Activated naive CD8-positive, alpha-beta T cell (primary cell): ENCODE results near the gene ZSCAN21.

Experiments
- H3K27ac Mint-ChIP-seq: one replicate; pipeline ENCODE4 v1.8.0; 2021; ENCODE audit warnings: mixed read lengths
- H3K27me3 Mint-ChIP-seq: one replicate; pipeline ENCODE4 v1.8.0; 2021; ENCODE audit warnings: mixed read lengths
- H3K36me3 Mint-ChIP-seq: one replicate; pipeline ENCODE4 v1.8.0; 2021; ENCODE audit warnings: mixed read lengths
- H3K4me1 Mint-ChIP-seq: one replicate; pipeline ENCODE4 v1.8.0; 2021; ENCODE audit warnings: low read depth, mixed read lengths
- H3K4me3 Mint-ChIP-seq: one replicate; pipeline ENCODE4 v1.8.0; 2021; ENCODE audit warnings: mild to moderate bottlenecking, mixed read lengths
- H3K9me3 Mint-ChIP-seq: one replicate; pipeline ENCODE4 v1.8.0; 2021; ENCODE audit warnings: low read depth, mixed read lengths

The ZSCAN21 gene

DNA sequence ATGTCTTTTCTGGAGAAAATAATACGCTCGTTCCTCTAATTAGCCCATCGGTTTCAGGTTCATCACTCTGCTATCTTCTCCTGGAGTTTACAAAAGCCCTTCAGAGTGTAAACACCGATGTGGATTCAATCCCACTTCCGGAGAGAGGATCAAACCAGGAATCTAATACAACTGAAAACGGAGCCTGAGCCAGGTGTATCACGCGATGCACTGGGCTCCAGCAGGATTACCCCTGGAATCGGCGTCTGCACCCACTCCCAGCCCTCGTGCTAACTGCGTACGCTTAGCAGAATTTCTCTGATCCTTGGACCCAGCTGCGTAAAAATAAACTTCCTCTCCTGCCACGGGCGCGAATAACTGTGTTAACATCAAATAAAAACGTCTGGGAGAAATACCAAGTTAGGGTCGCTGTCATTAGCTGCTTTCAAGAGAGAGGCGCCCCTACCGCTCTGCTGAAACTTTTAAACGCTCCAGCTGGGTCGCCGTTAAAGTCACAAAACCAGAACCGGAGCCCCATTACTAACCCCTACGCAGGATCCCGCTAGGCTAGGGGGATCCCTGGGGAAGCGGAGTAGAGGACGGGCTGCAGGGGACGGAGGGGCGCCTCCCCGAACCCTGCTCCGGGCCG lies 31.4 kb downstream of the ZSCAN21 start:
- peaks cover 35% of the 10 kb centered on the region for H3K4me1 Mint-ChIP-seq
- peak overlapping the region; percentile 82 for H3K27ac Mint-ChIP-seq
- H3K27me3 Mint-ChIP-seq = no peaks in the 10 kb centered on the region
- H3K36me3 Mint-ChIP-seq = peaks cover 9% of the 10 kb centered on the region
- H3K4me3 Mint-ChIP-seq = peak overlapping the region; percentile 93
- H3K9me3 Mint-ChIP-seq = no peaks in the 10 kb centered on the region

DNA sequence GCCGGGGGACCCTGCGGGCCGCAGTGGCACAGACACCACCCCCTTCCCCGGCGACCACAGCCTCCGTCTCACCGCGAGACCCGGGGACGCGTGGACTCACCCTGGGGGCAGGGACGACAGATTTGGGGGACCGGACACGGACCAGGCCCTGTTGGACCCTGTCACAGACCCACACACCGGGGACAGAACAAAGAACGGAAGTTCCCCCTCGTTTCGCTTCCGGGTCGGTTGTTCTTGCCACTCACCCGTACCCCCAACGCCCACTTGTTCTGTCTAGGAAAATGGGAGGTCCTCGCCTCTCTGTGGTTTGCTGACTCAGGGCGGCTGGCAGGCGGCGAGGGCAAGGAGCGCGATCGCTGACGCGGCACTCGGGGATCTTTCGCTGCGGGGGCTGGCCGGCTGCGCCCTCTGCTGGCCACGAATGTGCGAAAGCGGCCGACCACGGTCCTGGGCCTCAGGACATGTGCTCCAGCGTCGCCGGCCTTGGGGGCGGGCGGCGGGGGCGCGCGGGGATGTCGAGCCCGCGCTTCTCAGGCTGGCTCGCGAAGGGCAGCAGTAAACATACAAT lies 32.0 kb downstream of the ZSCAN21 start, which contains the start of gene ZNF3:
ZNF3 (minus strand) TSS at position 189 of the 568 bp plus-strand sequence. CDS start 4,366 bp downstream, outside the sequence.
- Mint-ChIP-seq H3K36me3 (peaks cover 8% of the 10 kb centered on the region), H3K4me1 (peaks cover 35% of the 10 kb centered on the region), H3K27me3 (no peaks in the 10 kb centered on the region), H3K9me3 (no peaks in the 10 kb centered on the region), H3K27ac (peak within 1 kb of the TSS; percentile 90), H3K4me3 (peak within 1 kb of the TSS; percentile 93)

GRCh38 chr7:100082978-100083377 lies 33.4 kb downstream of the ZSCAN21 start:
- H3K4me3 Mint-ChIP-seq = peak overlapping the region; percentile 93
- peaks cover 37% of the 10 kb centered on the region for H3K4me1 Mint-ChIP-seq
- H3K27me3 Mint-ChIP-seq = no peaks in the 10 kb centered on the region
- H3K27ac Mint-ChIP-seq = peak overlapping the region; percentile 90
- H3K36me3 Mint-ChIP-seq = peaks cover 4% of the 10 kb centered on the region
- H3K9me3 Mint-ChIP-seq = no peaks in the 10 kb centered on the region

GRCh38 chr7:100085515-100085914 lies 35.9 kb downstream of the ZSCAN21 start:
- Mint-ChIP-seq H3K4me3 (no peak overlapping the region), H3K27me3 (no peaks in the 10 kb centered on the region), H3K36me3 (peaks cover 3% of the 10 kb centered on the region), H3K27ac (no peak overlapping the region), H3K4me1 (peaks cover 37% of the 10 kb centered on the region), H3K9me3 (no peaks in the 10 kb centered on the region)

DNA sequence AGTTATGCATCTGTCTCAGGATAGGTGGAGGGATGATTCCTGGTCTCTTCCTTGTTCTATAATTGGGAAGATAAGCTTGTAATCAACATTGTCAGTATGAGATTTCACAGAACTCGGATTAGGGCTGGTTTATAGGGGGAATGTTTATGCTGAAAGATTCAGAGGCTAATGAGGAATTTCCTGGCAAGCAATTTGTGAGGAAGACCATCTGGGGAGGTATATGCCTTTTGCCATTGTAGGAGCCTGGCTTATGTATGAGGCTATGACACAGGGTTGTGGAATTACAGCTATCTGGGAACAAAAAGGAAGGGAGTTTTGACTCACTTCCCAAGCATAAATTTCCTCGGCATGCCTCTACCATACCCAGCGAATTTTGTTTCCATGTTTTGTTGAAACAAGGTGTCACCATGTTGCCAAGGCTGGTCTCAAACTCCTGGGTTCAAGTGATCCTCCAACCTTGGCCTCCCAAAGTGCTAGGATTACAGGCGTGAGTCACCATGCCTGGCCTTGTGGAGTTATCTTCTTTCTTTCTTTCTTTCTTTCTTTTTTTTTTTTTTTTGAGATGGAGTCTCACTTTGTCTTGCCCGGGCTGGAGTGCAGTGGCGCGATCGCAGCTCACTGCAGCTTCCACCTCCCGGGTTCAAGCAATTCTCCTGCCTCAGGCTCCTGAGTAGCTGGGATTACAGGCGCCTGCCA lies 37.6 kb downstream of the ZSCAN21 start:
- H3K27ac Mint-ChIP-seq = peak overlapping the region; percentile 97
- H3K9me3 Mint-ChIP-seq = no peaks in the 10 kb centered on the region
- H3K27me3 Mint-ChIP-seq = no peaks in the 10 kb centered on the region
- peaks cover 2% of the 10 kb centered on the region for H3K36me3 Mint-ChIP-seq
- peaks cover 39% of the 10 kb centered on the region for H3K4me1 Mint-ChIP-seq
- peak overlapping the region; percentile 70 for H3K4me3 Mint-ChIP-seq

DNA sequence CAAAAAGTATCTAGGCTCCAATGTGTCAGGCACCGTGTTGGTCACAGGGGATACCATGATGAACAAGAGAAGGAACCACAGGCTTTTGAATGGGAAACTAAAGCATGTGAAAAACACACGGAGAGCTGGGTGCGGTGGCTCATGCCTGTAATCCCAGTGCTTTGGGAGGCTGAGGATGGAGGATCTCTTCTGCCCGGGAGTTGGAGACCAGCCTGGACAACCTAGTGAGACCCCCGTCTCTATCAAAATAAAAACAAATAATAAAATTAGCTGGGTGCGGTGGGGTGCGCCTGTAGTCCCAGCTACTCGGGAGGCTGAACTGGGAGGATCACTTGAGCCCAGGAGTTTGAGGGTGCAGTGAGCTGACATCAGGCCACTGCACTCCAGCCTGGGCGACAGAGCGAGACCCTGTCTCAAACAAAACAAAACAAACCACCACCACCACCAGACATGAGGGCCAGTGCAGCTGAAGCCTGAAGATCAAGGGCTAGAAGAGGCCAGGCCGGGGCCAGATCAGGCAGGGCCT lies 38.6 kb downstream of the ZSCAN21 start:
- peak overlapping the region; percentile 95 for H3K4me3 Mint-ChIP-seq

GRCh38 chr7:100088621-100089457 lies 39.3 kb downstream of the ZSCAN21 start, which contains the start of gene COPS6:
Gene COPS6, plus strand, starts transcription at chr7:100088969. Its CDS starts 22 bp downstream, at chr7:100088991.
- no peaks in the 10 kb centered on the region for H3K9me3 Mint-ChIP-seq
- H3K27me3 Mint-ChIP-seq = no peaks in the 10 kb centered on the region
- H3K27ac Mint-ChIP-seq = peak within 1 kb of the TSS; percentile 97
- H3K4me1 Mint-ChIP-seq = peaks cover 31% of the 10 kb centered on the region
- H3K36me3 Mint-ChIP-seq = peaks cover 2% of the 10 kb centered on the region
- H3K4me3 Mint-ChIP-seq = peak within 1 kb of the TSS; percentile 95

More for the DNA sequence above, 38.6 kb downstream of the ZSCAN21 start:
- Mint-ChIP-seq H3K4me1 (peaks cover 31% of the 10 kb centered on the region), H3K36me3 (peaks cover 2% of the 10 kb centered on the region), H3K27ac (peak overlapping the region; percentile 97), H3K27me3 (no peaks in the 10 kb centered on the region), H3K9me3 (no peaks in the 10 kb centered on the region)

- Mint-ChIP-seq H3K4me3 (peak overlapping the region; percentile 95), H3K36me3 (peaks cover 2% of the 10 kb centered on the region), H3K27ac (peak overlapping the region; percentile 93), H3K9me3 (no peaks in the 10 kb centered on the region), H3K27me3 (no peaks in the 10 kb centered on the region), H3K4me1 (peaks cover 31% of the 10 kb centered on the region)
Measured at GRCh38 chr7:100089458-100090196, 40.1 kb downstream of the ZSCAN21 start.

- peak overlapping the region; percentile 95 for H3K4me3 Mint-ChIP-seq
- no peaks in the 10 kb centered on the region for H3K9me3 Mint-ChIP-seq
- H3K4me1 Mint-ChIP-seq = peaks cover 35% of the 10 kb centered on the region
- peak overlapping the region; percentile 93 for H3K27ac Mint-ChIP-seq
- H3K27me3 Mint-ChIP-seq = no peaks in the 10 kb centered on the region
- H3K36me3 Mint-ChIP-seq = peaks cover 2% of the 10 kb centered on the region
Measured at GRCh38 chr7:100090527-100091410, 41.2 kb downstream of the ZSCAN21 start.

- H3K9me3 Mint-ChIP-seq = no peaks in the 10 kb centered on the region
Measured at GRCh38 chr7:100091411-100092181, 42.0 kb downstream of the ZSCAN21 start.

DNA sequence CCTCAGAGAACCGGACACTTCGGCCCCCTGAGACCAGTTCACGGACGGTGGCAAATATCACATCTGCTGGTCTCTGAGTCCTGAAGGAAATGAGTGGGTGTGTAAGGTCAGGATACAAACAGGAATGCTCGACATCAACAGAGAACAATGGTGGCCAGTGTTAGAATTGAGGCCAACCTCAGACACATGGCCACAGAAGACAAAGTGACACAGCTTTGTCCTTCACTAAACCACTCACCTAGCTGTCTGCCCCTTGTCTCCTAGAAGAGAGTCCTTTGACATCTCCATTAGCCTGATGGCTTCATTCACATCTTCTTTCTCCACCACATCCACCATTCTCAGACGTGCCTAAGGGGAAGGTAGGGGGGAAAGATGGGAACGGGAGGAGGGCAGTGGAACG lies 43.5 kb downstream of the ZSCAN21 start:
- Mint-ChIP-seq H3K36me3 (peaks cover 5% of the 10 kb centered on the region), H3K9me3 (no peaks in the 10 kb centered on the region), H3K27ac (no peak overlapping the region), H3K4me1 (peaks cover 35% of the 10 kb centered on the region), H3K4me3 (no peak overlapping the region), H3K27me3 (no peaks in the 10 kb centered on the region)

More at GRCh38 chr7:100091411-100092181, 42.0 kb downstream of the ZSCAN21 start:
- Mint-ChIP-seq H3K4me1 (peaks cover 35% of the 10 kb centered on the region), H3K4me3 (peak overlapping the region; percentile 28), H3K27me3 (no peaks in the 10 kb centered on the region), H3K27ac (peak overlapping the region; percentile 55), H3K36me3 (peaks cover 2% of the 10 kb centered on the region)

DNA sequence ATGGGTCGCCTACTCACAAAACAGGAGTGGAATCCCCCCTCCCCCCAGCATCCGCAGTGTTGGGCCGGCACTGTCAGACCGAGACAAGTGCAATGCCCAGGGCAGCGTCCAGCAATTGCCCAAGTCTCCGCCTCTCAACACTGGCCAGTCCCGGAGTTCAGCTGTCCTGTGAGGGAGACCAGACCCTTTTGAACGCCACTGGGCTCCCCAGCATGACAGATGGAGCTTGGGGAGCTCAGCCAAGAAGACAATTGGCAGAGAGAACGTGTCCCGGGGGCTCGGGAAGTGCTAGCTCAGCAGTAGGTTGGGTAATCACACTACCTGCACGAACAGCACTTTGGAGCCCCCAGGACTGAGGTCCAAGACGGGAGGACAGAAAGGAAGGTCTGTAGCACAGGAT lies 43.9 kb downstream of the ZSCAN21 start:
- H3K27me3 Mint-ChIP-seq = no peaks in the 10 kb centered on the region
- no peaks in the 10 kb centered on the region for H3K9me3 Mint-ChIP-seq
- H3K27ac Mint-ChIP-seq = peak overlapping the region; percentile 61
- H3K36me3 Mint-ChIP-seq = peaks cover 8% of the 10 kb centered on the region
- no peak overlapping the region for H3K4me3 Mint-ChIP-seq
- peaks cover 35% of the 10 kb centered on the region for H3K4me1 Mint-ChIP-seq
